Thyroid gland (tissue), 4 donors: ENCODE results near the gene PLEKHM1. TPM values are rescaled to one million over a fixed set of nuclear protein-coding genes. Genes with fewer than 3 reads are reported as not detected.
A peak's percentile ranks its signal among the peaks of the same experiment; 100 is the strongest.
"Not testable (repeated sequence)": the region's sequence is repeated elsewhere in the genome, so short reads cannot be mapped to it uniquely, and the experiment has no call there.

Experiments
- DNase-seq, 2 donors: peaks; one replicate each; pipeline ENCODE4 v3.0.0-alpha.2; 2019
- H3K27ac ChIP-seq, 3 donors: fragments of 200-600 bp; sonication (generic); 1 replicate in 2 of 3; 2 replicates in 1 of 3; pipeline ENCODE4 v1.5.1; 2016 to 2019; ENCODE audit warnings: mild to moderate bottlenecking in 1 of 3, moderate library complexity in 1 of 3
- H3K27me3 ChIP-seq: fragments of 200-600 bp; sonication (generic); one replicate; pipeline ENCODE4 v1.5.1; 2019
- H3K36me3 ChIP-seq, 2 donors: fragments of 200-600 bp; sonication (generic); one replicate each; pipeline ENCODE4 v1.5.1; 2016 to 2019
- H3K4me1 ChIP-seq, 2 donors: fragments of 200-600 bp; sonication (generic); one replicate each; pipeline ENCODE4 v1.5.1; 2017 to 2019
- H3K4me3 ChIP-seq, 3 donors: fragments of 200-600 bp; sonication (generic); replicated peaks in 1 of 3; 1 replicate in 2 of 3; 2 replicates in 1 of 3; pipeline ENCODE4 v1.5.1; 2016; ENCODE audit warnings: mild to moderate bottlenecking in 1 of 3
- H3K9me3 ChIP-seq: fragments of 200-600 bp; sonication (generic); one replicate; pipeline ENCODE4 v1.5.1; 2017
- POLR2A ChIP-seq, 2 donors: fragments of 450-650 bp; IDR thresholded peaks; one replicate each; pipeline ENCODE4 v1.6.1; 2017; ENCODE audit warnings: antibody characterized with exemption in 2 of 2, mild to moderate bottlenecking in 2 of 2, moderate library complexity in 1 of 2
- WGBS, 2 donors: methylation state at CpG; one replicate each; pipeline ENCODE4 v1.1.5; 2017; 5-methylcytosine and 5-hydroxymethylcytosine counted together
- intact Hi-C: fragments of 100-400 bp; cut with DNase I; formaldehyde crosslinking; loops from one replicate; pipeline ENCODE4 v1.15.1; 2023
- total RNA-seq, 4 donors: library from RNA; depleted of rRNA; stranded (reverse); fragments of >200 nt; gene quantifications; one replicate each; pipeline ENCODE4 v1.2.3, GENCODE V29; 2016
- TF ChIP-seq, protein P1 (sequence below), 6 experiments: fragments of 200-600 bp in 3 of 6; fragments of 450-650 bp in 3 of 6; sonication (generic) in 3 of 6; IDR thresholded peaks; one replicate each; pipeline ENCODE4 v1.5.1; 2016 to 2019; ENCODE audit warnings: antibody characterized with exemption in 6 of 6, mild to moderate bottlenecking in 2 of 6, inconsistent platforms in 1 of 6, moderate library complexity in 1 of 6

Gene PLEKHM1
- total RNA-seq: 100 to 1,000 TPM in 2 of 4 donors, 10 to 100 TPM in 2; 47.9 to 114 (median 95.1) TPM

DNA sequence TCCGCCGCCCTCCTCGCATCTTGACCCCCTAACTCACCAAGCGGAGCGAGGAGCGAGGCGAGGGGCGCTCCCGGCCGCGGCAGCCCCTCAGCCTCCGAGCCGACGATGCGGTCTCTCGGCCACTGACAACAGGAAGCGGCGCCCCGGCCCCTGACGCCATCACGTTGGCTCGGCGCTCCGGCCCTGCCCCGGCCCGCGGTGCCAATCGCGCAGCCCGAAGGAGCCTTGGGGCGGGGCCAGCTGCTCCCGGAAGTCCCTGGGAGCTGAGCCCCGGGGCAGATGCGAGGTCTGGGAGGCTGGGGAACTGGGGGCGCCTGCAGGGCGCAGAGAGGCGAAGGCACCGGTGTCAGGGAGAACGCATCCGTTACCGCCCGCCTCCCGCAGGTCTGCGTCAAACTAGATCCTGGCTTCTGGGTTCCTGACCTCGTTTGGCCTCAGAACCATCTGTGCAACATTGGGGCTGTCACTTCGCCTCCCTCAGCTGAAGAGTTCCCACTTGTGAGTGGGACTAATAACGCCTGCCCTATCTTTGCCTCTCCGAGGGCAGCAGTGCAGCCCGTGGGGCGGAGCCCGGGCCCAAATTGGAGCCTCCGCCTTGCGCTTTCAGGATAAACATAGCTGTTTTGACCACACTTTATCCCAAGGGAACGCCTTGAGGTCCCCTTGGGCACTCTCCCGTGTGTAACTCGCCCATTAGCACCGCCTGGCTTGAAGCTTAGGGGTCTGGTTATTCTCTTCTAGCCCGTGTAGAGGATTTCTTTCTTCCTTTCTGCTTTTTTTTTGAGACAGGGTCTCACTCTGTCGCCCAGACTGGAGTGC is at the start of gene PLEKHM1:
Gene PLEKHM1 (minus strand): TSS at position 107 of the 819 bp plus-strand sequence. CDS start 8,237 bp downstream, outside the sequence.
- H3K27me3 ChIP-seq, intact Hi-C loops, H3K36me3 ChIP-seq, H3K9me3 ChIP-seq: not testable (repeated sequence)
- H3K4me1 ChIP-seq: peaks cover 7 to 13% of the 10 kb centered on the region in 2 donors
- peak within 1 kb of the TSS; percentile 79 to 87 (median 86) for H3K27ac ChIP-seq
- peak; percentile 87 for DNase-seq
- peak within 1 kb of the TSS; percentile 31 to 71 (median 60) for H3K4me3 ChIP-seq
- WGBS, 2 donors: 6 to 7% methylated on average over 6 to 7 of the region's 59 CpGs
- TF ChIP-seq POLR2A (IDR thresholded peaks at IDR 0.05): peak; percentile 53 to 95

DNA sequence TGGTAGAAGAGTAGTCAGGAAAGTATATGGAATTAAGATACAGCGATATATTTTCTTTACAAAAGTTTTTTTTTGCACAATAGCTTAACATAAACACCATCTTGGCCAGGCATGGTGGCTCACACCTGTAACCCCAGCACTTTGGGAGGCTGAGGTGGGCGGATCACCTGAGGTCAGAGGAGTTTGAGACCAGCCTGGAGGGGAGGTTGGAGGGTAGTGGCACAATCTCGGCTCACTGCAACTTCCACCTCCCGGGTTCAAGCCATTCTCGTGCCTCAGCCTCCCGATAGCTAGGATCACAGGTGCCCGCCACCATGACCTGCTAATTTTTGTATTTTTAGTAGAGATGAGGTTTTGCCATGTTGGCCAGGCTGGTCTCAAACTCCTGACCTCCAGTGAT is 47.6 kb upstream of the PLEKHM1 start:
- H3K4me1 ChIP-seq, DNase-seq, intact Hi-C loops, H3K9me3 ChIP-seq, H3K27ac ChIP-seq, H3K4me3 ChIP-seq, H3K27me3 ChIP-seq, H3K36me3 ChIP-seq: not testable (repeated sequence)
- WGBS, 2 donors: 93 to 97% methylated on average over 3 to 6 of the region's 7 CpGs

DNA sequence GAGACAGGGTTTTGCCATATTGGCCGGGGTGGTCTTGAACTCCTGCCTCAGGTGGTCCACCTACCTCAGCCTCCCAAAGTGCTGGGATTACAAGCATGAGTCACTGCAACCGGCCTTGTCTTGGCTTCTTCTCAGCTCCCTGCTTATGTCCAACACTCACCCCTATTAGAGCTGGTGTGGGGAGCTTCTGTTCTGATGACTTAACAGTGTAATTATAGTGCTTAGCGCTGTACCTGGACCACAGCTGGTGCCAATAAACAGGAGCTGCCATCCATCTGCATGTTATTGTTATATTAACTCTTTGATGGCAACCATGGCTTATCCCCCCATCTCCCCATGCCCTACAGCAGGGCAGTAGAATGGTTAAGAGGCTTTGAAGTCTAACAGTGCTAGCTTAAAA is 15.6 kb upstream of the PLEKHM1 start:
- H3K27ac ChIP-seq, H3K9me3 ChIP-seq, DNase-seq, H3K4me3 ChIP-seq, H3K36me3 ChIP-seq, H3K4me1 ChIP-seq, H3K27me3 ChIP-seq, intact Hi-C loops: not testable (repeated sequence)
- 72 to 81% methylated on average over 3 of the region's 3 CpGs for WGBS, 2 donors

DNA sequence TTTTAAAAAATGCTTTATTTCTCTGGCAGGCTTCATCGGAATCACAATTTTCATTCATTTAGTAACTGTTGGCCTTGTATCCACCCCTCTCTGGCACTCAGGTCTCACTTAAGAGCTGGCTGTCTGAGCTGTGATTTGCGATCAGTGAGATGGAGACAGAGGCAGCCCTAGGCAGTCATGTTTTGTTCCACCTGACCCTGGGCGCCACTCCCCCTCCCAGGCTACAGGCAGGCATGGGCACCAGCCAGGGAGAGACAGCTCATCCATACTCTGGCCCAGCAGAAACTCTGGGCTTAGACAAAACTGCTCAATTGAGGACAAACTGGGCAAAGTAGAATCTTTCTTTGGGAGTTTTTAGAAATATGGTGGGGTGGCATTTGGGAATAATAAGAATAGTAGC is 14.7 kb upstream of the PLEKHM1 start:
- H3K4me3 ChIP-seq, H3K9me3 ChIP-seq, H3K36me3 ChIP-seq, intact Hi-C loops, H3K27me3 ChIP-seq, H3K4me1 ChIP-seq, H3K27ac ChIP-seq: not testable (repeated sequence)
- 50 to 59% methylated on average over 3 of the region's 3 CpGs for WGBS, 2 donors
- peak; percentile 50 to 52 for DNase-seq

DNA sequence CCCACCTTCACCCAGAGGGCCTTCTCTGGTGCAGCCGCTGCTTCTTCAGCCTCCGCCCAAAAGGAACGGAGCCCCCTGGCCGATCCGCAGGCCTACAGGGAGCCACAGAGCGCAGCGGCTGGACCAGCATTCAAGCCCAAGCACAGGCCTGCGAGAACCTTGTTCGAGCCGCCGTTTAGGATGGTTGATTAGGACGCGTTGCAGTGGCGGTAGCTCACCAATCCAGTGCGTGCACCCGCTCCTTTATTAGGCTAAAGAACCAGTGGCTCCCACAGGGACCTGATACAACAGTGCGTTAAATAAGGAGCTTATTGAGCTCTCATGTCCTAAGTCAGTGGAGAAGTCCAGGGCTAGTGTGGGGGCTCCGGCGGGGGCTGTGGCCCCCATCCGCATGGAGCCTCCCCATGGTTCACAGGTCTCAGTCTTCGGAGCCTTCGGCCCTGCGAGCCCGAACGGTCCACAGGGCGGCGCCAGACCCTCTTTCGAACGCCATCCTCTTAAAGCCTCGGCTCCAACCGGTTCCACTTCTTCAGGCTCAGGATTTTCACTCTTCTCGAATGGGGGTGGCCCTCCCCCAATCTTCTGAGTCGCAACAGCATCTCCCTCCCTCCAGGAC is 10.7 kb upstream of the PLEKHM1 start:
- H3K36me3 ChIP-seq, H3K9me3 ChIP-seq, H3K27me3 ChIP-seq, intact Hi-C loops, H3K4me1 ChIP-seq, H3K4me3 ChIP-seq, H3K27ac ChIP-seq: not testable (repeated sequence)
- DNase-seq: peak; percentile 40 to 47
- WGBS, 2 donors: 10 to 11% methylated on average over 10 to 20 of the region's 33 CpGs
- TF ChIP-seq, protein P1, sequence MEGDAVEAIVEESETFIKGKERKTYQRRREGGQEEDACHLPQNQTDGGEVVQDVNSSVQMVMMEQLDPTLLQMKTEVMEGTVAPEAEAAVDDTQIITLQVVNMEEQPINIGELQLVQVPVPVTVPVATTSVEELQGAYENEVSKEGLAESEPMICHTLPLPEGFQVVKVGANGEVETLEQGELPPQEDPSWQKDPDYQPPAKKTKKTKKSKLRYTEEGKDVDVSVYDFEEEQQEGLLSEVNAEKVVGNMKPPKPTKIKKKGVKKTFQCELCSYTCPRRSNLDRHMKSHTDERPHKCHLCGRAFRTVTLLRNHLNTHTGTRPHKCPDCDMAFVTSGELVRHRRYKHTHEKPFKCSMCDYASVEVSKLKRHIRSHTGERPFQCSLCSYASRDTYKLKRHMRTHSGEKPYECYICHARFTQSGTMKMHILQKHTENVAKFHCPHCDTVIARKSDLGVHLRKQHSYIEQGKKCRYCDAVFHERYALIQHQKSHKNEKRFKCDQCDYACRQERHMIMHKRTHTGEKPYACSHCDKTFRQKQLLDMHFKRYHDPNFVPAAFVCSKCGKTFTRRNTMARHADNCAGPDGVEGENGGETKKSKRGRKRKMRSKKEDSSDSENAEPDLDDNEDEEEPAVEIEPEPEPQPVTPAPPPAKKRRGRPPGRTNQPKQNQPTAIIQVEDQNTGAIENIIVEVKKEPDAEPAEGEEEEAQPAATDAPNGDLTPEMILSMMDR (IDR thresholded peaks at IDR 0.05): peak in 2 of 6 experiments; percentile 10 to 48

DNA sequence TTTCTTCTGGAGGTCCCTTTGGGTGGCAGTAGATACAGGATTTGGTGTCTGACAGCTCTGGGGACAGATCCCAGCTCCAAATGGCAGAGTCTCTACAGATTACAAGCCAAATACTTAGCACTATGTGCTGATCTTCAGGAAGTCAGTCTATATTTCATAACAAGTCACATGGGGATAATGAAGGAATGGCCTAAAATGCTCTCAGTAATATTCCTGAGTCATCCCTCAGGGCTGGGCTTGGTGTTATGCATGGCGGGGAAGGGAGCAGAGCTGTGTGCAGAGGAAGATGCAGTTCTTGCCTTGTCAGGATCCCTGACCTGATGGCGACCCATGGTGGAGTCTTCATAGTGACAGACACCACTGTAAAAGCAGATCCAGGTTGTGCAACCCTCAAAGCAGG is 10.0 kb upstream of the PLEKHM1 start:
- H3K4me3 ChIP-seq, H3K27me3 ChIP-seq, DNase-seq, H3K4me1 ChIP-seq, H3K36me3 ChIP-seq, H3K9me3 ChIP-seq, H3K27ac ChIP-seq, intact Hi-C loops: not testable (repeated sequence)
- 67% methylated on average over 1 of the region's 2 CpGs; no CpG with 5 or more reads in 1 of the 2 donors for WGBS, 2 donors

DNA sequence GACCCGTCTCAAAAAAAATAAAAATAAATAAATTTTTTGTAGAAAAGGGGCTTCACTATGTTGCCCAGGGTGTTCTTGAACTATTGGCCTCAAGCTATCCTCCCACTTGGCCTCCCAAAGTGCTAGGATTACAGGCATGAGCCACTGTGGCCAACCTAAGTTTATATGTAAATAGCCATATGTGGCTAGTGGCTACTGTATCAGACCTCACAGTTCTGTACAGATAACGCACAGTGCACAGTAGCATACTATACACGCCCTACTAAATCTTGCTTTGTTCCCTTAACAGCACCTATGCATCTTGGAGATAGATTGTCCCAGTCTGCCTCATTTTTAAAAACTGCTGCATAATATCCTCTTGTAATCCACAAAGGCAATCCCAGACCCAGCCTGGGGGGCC is 8.7 kb upstream of the PLEKHM1 start:
- H3K27me3 ChIP-seq, intact Hi-C loops, H3K9me3 ChIP-seq, DNase-seq, H3K36me3 ChIP-seq, H3K4me1 ChIP-seq, H3K27ac ChIP-seq, H3K4me3 ChIP-seq: not testable (repeated sequence)
- 80 to 97% methylated on average over 3 of the region's 3 CpGs for WGBS, 2 donors

DNA sequence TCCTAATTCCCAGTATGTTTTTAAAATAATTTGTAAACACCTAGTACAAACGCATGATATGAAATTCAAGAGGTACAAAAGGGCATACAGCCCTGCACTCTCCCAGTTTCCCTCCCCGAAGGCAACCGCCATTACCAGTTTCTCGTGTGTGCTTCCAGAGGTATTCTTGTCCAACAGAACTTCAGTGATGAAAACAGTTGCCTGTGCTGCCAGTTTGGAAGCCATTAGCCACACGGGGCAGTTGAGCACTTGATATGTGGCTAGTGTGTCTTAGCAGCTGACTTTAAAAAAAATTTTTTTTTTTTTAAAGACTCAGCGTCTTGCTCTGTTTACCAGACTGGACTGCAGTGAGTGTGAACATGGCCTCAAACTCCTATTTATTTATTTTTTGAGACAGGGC is 7.9 kb upstream of the PLEKHM1 start:
- not testable (repeated sequence) for H3K4me3 ChIP-seq, H3K27ac ChIP-seq
- 85% methylated on average over 2 to 4 of the region's 6 CpGs for WGBS, 2 donors

DNA sequence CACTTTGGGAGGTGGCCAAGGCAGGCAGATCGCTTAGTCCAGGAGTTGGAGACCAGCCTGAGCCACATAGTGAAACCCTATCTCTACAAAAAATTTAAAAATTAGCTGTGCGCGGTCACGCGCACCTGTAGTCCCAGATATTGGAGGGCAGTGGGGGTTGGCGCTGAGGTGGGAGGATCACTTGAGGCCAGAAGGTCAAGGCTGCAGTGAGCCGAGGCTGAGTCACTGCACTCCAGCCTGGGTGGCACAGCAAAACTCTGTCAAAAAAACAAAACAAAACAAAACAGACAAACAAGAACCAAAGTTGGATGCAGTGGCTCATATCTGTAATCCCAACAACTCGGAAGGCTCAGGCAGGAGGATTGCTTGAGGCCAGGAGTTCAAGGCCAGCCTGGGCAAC is 6.9 kb upstream of the PLEKHM1 start:
- H3K4me3 ChIP-seq, DNase-seq, H3K27me3 ChIP-seq, H3K4me1 ChIP-seq, H3K9me3 ChIP-seq, intact Hi-C loops, H3K27ac ChIP-seq, H3K36me3 ChIP-seq: not testable (repeated sequence)
- WGBS, 2 donors: 95 to 97% methylated on average over 7 to 8 of the region's 8 CpGs

More for the DNA sequence above, 7.9 kb upstream of the PLEKHM1 start:
- H3K4me1 ChIP-seq, H3K36me3 ChIP-seq, DNase-seq, H3K27me3 ChIP-seq, H3K9me3 ChIP-seq, intact Hi-C loops: not testable (repeated sequence)

DNA sequence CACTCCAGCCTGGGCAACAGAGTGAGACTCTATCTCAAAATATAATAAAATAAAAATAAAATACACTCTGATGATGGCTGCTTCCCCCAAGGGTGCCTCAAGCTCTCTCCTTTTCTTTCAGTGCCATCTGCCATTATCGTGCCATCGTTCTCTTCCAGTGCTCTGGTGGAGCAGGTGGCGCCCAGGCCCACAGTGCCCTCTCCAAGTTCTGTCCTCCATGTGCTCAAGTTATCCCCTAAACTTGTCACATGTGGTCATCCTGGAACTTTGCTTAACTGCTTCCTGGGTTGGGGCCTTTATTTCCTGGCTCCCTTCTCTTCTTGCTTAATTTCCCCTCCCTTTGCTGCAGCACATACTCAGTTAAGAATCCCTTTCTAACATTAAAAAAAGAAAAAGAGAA is 6.0 kb upstream of the PLEKHM1 start:
- H3K27ac ChIP-seq, H3K36me3 ChIP-seq, DNase-seq, H3K4me3 ChIP-seq, intact Hi-C loops, H3K27me3 ChIP-seq, H3K9me3 ChIP-seq, H3K4me1 ChIP-seq: not testable (repeated sequence)
- WGBS, 2 donors: 93 to 98% methylated on average over 3 of the region's 3 CpGs

DNA sequence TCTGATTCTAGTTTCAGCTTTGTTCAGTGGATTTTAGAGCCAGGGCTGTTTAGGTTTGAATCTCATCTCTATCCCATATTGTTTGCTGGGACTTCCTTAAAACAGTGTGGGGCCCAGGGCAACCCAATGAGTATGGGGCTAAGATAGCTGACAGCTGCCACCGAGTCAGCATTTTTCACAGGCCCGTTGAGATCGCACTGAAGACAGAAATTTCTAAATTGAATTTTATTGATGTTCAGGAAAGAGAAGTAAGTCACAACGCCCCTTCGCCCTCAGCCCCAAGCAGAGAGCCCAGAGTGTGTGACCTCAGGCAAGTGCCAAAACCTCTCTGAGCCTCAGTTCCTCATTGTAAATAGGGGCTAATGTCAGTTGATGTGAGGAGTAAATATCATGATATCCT is 4.0 kb upstream of the PLEKHM1 start:
- 79 to 82% methylated on average over 5 of the region's 5 CpGs for WGBS, 2 donors
- intact Hi-C loops, H3K4me1 ChIP-seq, H3K36me3 ChIP-seq, DNase-seq, H3K27ac ChIP-seq, H3K27me3 ChIP-seq, H3K9me3 ChIP-seq, H3K4me3 ChIP-seq: not testable (repeated sequence)

DNA sequence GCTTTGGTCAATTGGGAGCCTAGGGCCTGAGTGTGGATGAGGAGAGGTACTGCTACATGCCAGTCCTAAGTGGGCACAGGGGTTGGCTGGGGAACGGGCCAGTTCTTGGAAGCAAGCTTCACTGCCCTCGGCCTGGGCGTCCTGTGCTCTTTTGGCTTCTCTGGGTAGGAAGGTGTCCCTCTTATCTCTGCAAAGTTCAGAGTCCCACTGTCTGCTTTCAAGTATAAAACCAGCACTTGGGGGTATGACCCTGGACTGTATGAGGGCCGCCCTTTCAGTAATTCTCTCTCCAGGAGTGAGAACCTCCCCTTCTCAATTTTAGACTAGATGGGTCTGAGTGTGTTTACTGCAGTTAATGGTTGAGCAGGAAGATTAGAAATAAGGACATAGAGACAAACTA is 1.6 kb upstream of the PLEKHM1 start:
- H3K4me1 ChIP-seq: peaks cover 7 to 13% of the 10 kb centered on the region in 2 donors
- H3K36me3 ChIP-seq, intact Hi-C loops, H3K27ac ChIP-seq, DNase-seq, H3K9me3 ChIP-seq, H3K27me3 ChIP-seq, H3K4me3 ChIP-seq: not testable (repeated sequence)
- 85 to 91% methylated on average over 4 of the region's 4 CpGs for WGBS, 2 donors
